Nephron (organoid): Measurements from ENCODE around the gene TGFB1.
"Not testable (repeated sequence)": the region's sequence is repeated elsewhere in the genome, so short reads cannot be mapped to it uniquely, and the experiment has no call there.

Source experiments
- H3K27ac Mint-ChIP-seq, 3 experiments: 2 replicates each; pipeline ENCODE4 v1.8.0; 2020; ENCODE audit warnings: mixed read lengths in 3 of 3, mild to moderate bottlenecking in 2 of 3, moderate library complexity in 1 of 3
- H3K27me3 Mint-ChIP-seq: 2 replicates; pipeline ENCODE4 v1.8.0; 2021; ENCODE audit warnings: low read depth, mild to moderate bottlenecking, moderate library complexity, mixed read lengths
- H3K36me3 Mint-ChIP-seq: 2 replicates; pipeline ENCODE4 v1.8.0; 2020; ENCODE audit warnings: low read depth, mixed read lengths
- H3K4me1 Mint-ChIP-seq: 2 replicates; pipeline ENCODE4 v1.8.0; 2020; ENCODE audit warnings: mixed read lengths
- H3K4me3 Mint-ChIP-seq, 3 experiments: 2 replicates each; pipeline ENCODE4 v1.8.0; 2020; ENCODE audit warnings: mild to moderate bottlenecking in 3 of 3, mixed read lengths in 3 of 3, moderate library complexity in 2 of 3
- H3K9me3 Mint-ChIP-seq: 2 replicates; pipeline ENCODE4 v1.8.0; 2020; ENCODE audit warnings: mixed read lengths
- TF ChIP-seq, protein P1 (sequence below), 3 experiments: fragments of 200-600 bp; sonication (generic); IDR thresholded peaks; one replicate each; pipeline ENCODE4 v1.5.0; 2021; ENCODE audit warnings: antibody characterized with exemption in 3 of 3; ENCODE audit not compliant: unreplicated experiment in 3 of 3

Gene TGFB1

DNA sequence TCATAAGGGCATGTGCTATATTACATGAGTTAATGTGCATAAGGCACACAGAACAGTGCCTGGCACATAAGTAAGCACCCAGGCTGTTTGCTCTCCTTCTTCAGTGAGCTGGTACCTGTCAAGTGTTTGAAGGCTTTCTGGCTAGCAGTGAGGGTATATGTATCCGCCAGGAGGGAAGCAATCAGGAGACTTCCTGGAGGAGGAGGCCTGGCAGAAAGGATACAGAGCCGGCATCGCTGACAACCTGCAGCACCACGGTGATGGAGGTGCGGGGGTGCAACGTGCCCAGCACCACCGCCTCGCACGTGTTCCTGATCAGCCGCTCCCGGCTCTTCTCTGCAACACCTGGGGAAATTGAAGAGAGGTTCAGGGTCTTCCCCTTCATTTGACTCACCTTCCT lies 37.9 kb upstream of the TGFB1 start:
- Mint-ChIP-seq H3K27ac (no peak overlapping the region), H3K27me3 (peaks cover 3% of the 10 kb centered on the region), H3K9me3 (no peaks in the 10 kb centered on the region), H3K4me1 (peaks cover 12% of the 10 kb centered on the region), H3K36me3 (peaks cover 11% of the 10 kb centered on the region), H3K4me3 (no peak overlapping the region)
- TF ChIP-seq, protein P1, sequence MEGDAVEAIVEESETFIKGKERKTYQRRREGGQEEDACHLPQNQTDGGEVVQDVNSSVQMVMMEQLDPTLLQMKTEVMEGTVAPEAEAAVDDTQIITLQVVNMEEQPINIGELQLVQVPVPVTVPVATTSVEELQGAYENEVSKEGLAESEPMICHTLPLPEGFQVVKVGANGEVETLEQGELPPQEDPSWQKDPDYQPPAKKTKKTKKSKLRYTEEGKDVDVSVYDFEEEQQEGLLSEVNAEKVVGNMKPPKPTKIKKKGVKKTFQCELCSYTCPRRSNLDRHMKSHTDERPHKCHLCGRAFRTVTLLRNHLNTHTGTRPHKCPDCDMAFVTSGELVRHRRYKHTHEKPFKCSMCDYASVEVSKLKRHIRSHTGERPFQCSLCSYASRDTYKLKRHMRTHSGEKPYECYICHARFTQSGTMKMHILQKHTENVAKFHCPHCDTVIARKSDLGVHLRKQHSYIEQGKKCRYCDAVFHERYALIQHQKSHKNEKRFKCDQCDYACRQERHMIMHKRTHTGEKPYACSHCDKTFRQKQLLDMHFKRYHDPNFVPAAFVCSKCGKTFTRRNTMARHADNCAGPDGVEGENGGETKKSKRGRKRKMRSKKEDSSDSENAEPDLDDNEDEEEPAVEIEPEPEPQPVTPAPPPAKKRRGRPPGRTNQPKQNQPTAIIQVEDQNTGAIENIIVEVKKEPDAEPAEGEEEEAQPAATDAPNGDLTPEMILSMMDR (IDR thresholded peaks at IDR 0.05; ENCODE audit: unreplicated experiment in 3 of 3), result no peak

DNA sequence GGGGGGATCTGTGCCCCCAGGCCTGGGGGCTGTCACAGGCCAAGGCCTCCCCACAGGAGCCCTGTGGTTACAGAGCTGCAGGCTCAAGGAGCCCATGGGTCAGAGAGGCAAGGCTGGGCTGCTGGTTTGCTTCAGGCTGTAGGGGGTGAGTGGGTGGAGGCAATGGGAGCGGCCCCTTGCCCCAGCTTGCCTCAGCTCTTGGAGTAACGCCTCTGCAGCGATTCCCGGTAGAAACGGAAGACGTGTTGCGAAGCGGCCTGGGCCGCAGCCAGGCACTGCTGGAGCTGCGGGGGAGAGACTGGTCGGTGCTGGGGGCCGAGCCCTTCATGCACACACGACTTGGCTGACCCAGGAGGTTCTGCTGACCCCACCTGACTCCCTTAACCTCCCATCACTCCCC lies 32.7 kb upstream of the TGFB1 start:
- H3K27ac Mint-ChIP-seq, result no peak overlapping the region
- peaks cover 24% of the 10 kb centered on the region for H3K36me3 Mint-ChIP-seq
- H3K4me1 Mint-ChIP-seq, result no peaks in the 10 kb centered on the region
- H3K4me3 Mint-ChIP-seq, result no peak overlapping the region
- TF ChIP-seq, protein P1 (IDR thresholded peaks at IDR 0.05; ENCODE audit: unreplicated experiment in 3 of 3), result no peak
- H3K9me3 Mint-ChIP-seq, result no peaks in the 10 kb centered on the region
- H3K27me3 Mint-ChIP-seq, result no peaks in the 10 kb centered on the region

DNA sequence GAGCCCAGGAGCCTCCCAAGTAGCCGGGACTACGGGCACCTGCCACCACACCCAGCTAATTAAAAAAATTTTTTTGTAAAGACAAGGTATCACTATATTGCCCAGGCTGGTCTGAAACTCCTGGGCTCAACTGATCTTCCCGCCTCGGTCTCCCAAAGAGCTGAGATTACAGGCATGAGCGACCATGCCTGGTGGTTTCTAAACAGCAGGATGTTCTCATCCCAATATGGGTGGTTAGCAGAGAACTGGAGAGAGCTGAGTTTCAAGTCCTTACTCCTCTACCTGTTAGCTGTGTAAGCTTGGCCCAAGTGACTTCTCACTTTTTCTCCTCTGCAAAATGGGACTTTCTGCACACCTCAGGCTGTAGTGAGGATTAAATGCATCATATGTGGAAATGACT lies 30.6 kb upstream of the TGFB1 start:
- H3K36me3 Mint-ChIP-seq, result peaks cover 18% of the 10 kb centered on the region
- no peaks in the 10 kb centered on the region for H3K27me3 Mint-ChIP-seq
- H3K4me3 Mint-ChIP-seq, result no peak overlapping the region
- no peaks in the 10 kb centered on the region for H3K4me1 Mint-ChIP-seq
- TF ChIP-seq, protein P1 (IDR thresholded peaks at IDR 0.05; ENCODE audit: unreplicated experiment in 3 of 3), result no peak
- no peak overlapping the region for H3K27ac Mint-ChIP-seq
- no peaks in the 10 kb centered on the region for H3K9me3 Mint-ChIP-seq

DNA sequence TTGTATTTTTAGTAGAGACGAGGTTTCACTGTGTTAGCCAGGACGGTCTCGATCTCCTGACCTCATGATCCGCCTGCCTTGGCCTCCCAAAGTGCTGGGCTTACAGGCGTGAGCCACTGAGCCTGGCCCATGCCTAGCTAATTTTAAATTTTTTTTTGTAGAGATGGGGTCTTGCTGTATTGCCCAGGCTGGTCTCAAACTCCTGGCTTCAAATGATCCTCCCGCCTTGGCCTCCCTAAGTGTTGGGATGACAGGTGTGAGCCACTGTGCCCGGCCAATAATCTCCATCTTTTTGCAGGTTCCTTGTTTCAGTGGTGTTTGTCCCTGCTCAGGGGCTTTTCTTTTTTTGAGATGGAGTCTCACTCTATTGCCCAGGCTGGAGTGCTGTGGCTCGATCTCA lies 27.8 kb upstream of the TGFB1 start:
- H3K4me1 Mint-ChIP-seq, H3K27ac Mint-ChIP-seq, H3K27me3 Mint-ChIP-seq, H3K4me3 Mint-ChIP-seq, H3K9me3 Mint-ChIP-seq: not testable (repeated sequence)
- peaks cover 14% of the 10 kb centered on the region for H3K36me3 Mint-ChIP-seq

DNA sequence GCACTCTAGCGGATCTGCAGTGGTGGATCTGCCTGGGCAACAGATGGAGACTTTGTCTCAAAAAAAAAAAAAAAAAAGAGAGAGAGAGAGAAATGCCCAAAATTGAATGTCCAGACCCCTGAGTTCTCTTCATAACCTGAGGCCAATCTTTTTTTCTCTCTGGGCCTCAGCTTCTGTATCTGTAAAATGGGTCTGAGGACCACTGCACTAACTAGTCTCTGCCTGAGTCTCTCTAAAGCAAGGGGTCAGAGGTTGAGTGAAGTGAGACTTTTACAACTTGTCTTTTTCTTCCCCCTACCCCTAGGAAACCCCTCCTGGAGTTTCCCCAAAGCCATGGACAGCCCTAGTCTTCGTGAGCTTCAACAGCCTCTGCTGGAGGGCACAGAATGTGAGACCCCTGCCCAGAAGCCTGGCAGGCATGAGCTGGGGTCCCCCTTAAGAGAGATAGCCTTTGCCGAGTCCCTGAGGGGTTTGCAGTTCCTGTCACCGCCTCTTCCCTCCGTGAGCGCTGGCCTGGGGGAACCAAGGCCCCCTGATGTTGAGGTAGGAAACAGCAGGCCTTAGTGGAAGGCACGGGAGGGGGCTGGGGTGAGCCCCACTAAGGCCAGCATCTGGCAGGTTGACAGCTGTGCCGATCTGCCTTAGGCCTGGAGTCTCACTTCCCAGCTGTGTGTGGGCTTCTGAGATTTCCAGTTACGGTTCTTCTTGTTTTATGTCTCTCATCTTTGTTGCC lies 24.4 kb upstream of the TGFB1 start:
- Mint-ChIP-seq H3K4me3 (peak overlapping the region; percentile 5 to 13 (median 5)), H3K4me1 (peaks cover 21% of the 10 kb centered on the region), H3K9me3 (no peaks in the 10 kb centered on the region), H3K27ac (peak overlapping the region in 2 of 3 experiments; percentile 15 to 31), H3K36me3 (peaks cover 5% of the 10 kb centered on the region), H3K27me3 (no peaks in the 10 kb centered on the region)
- TF ChIP-seq, protein P1 (IDR thresholded peaks at IDR 0.05; ENCODE audit: unreplicated experiment in 3 of 3), result peak in 2 of 3 experiments; percentile 16 to 21

DNA sequence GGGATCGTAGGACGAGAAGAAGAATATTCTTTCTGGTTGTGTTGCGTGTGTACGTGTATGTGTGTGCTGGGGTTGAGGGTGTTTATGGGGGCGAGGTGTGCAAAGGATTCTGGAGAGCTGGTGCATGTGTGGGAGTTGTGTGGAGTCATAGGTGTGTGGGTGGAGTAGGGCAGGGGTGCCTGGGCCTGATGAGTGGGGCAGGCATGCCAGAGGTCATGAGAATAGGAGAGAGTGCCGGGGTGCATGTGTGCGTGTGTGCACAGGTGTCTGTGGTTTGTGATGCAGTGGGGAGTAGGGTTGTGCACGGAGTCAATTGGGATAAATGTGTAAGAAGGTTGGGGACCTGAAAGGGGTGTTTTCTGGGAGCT lies 23.3 kb upstream of the TGFB1 start:
- Mint-ChIP-seq H3K27me3 (no peaks in the 10 kb centered on the region), H3K27ac (peak overlapping the region in 2 of 3 experiments; percentile 6 to 18)

More for the DNA sequence above, 23.3 kb upstream of the TGFB1 start:
- Mint-ChIP-seq H3K36me3 (no peaks in the 10 kb centered on the region), H3K4me1 (peaks cover 21% of the 10 kb centered on the region), H3K9me3 (no peaks in the 10 kb centered on the region), H3K4me3 (peak overlapping the region; percentile 65 to 83 (median 73))
- TF ChIP-seq, protein P1 (IDR thresholded peaks at IDR 0.05; ENCODE audit: unreplicated experiment in 3 of 3), result no peak
